Keratinocyte (primary cell): ENCODE results near the gene BBS2. TPM values are rescaled to one million over a fixed set of nuclear protein-coding genes. Genes with fewer than 3 reads are reported as not detected.
A peak's percentile ranks its signal among the peaks of the same experiment; 100 is the strongest.

Source experiments
- DNase-seq: peaks from one replicate; pipeline ENCODE4 v3.0.0-alpha.2; 2011; ENCODE audit warnings: low read depth, missing footprints, low spot score
- FAIRE-seq: peaks from 2 replicates; lab custom pipeline; 2011; peaks lifted over from hg19 to GRCh38; lab: Jason Lieb, UNC
- H2AFZ ChIP-seq: 2 replicates; pipeline ENCODE4 v1.6.0; 2012; ENCODE audit warnings: low read length, control low read depth, inconsistent platforms; ENCODE audit not compliant: control insufficient read depth
- H3K27ac ChIP-seq: 2 replicates; pipeline ENCODE4 v1.5.1; 2011; ENCODE audit warnings: low read length; ENCODE audit not compliant: control insufficient read depth, insufficient read depth
- H3K27me3 ChIP-seq: 3 replicates; pipeline ENCODE4 v1.6.0; 2011; ENCODE audit warnings: low read length; ENCODE audit not compliant: control insufficient read depth, insufficient read depth; ENCODE audit errors: extremely low read depth
- H3K36me3 ChIP-seq, 2 experiments: 2 replicates in 1 of 2; 3 replicates in 1 of 2; pipeline ENCODE4 v1.5.1; 2011; ENCODE audit warnings: low read length in 2 of 2, mild to moderate bottlenecking in 1 of 2; ENCODE audit not compliant: control insufficient read depth in 2 of 2, insufficient read depth in 2 of 2; ENCODE audit errors: extremely low read depth in 1 of 2
- H3K4me1 ChIP-seq: 3 replicates; pipeline ENCODE4 v1.5.1; 2011; ENCODE audit warnings: low read length; ENCODE audit not compliant: control insufficient read depth, insufficient read depth; ENCODE audit errors: extremely low read depth
- H3K4me2 ChIP-seq: 3 replicates; pipeline ENCODE4 v1.6.0; 2011; ENCODE audit warnings: low read depth, low read length; ENCODE audit not compliant: control insufficient read depth, insufficient read depth; ENCODE audit errors: extremely low read depth
- H3K4me3 ChIP-seq, 3 experiments: fragments of 200-600 bp in 1 of 3; sonication (generic) in 1 of 3; 2 replicates in 2 of 3; 3 replicates in 1 of 3; pipeline ENCODE4 v1.5.1; 2011 to 2016; ENCODE audit warnings: low read length in 3 of 3, mild to moderate bottlenecking in 3 of 3, control low read depth in 2 of 3, inconsistent platforms in 1 of 3, low read depth in 1 of 3, mixed read lengths in 1 of 3, mixed run types in 1 of 3, moderate library complexity in 1 of 3; ENCODE audit not compliant: control insufficient read depth in 2 of 3, insufficient read depth in 2 of 3; ENCODE audit errors: extremely low read depth in 1 of 3
- H3K79me2 ChIP-seq: 2 replicates; pipeline ENCODE4 v1.6.0; 2012; ENCODE audit warnings: low read length; ENCODE audit not compliant: control insufficient read depth, insufficient read depth
- H3K9ac ChIP-seq: 3 replicates; pipeline ENCODE4 v1.6.0; 2011; ENCODE audit warnings: low read length; ENCODE audit not compliant: control insufficient read depth, insufficient read depth; ENCODE audit errors: extremely low read depth
- H3K9me1 ChIP-seq: 3 replicates; pipeline ENCODE4 v1.6.0; 2011; ENCODE audit warnings: low read length; ENCODE audit not compliant: control insufficient read depth, insufficient read depth; ENCODE audit errors: extremely low read depth
- H3K9me3 ChIP-seq: 2 replicates; pipeline ENCODE4 v1.5.1; 2012; ENCODE audit warnings: low read depth, low read length; ENCODE audit not compliant: control insufficient read depth
- H4K20me1 ChIP-seq: 3 replicates; pipeline ENCODE4 v1.6.0; 2011; ENCODE audit warnings: low read length; ENCODE audit not compliant: control insufficient read depth, insufficient read depth; ENCODE audit errors: extremely low read depth
- CTCF ChIP-seq, 3 experiments: IDR thresholded peaks in 1 of 3; conservative IDR thresholded peaks in 1 of 3; optimal IDR thresholded peaks in 1 of 3; 2 replicates in 2 of 3; 3 replicates in 1 of 3; pipeline versions ENCODE3 to v1.5.1; 2011; ENCODE audit warnings: low read length in 3 of 3, mild to moderate bottlenecking in 3 of 3, moderate library complexity in 2 of 3, control low read depth in 1 of 3, inconsistent platforms in 1 of 3; ENCODE audit not compliant: insufficient read depth in 2 of 3; ENCODE audit errors: extremely low read depth in 1 of 3
- EZH2 ChIP-seq: IDR thresholded peaks from one replicate; pipeline ENCODE4 v1.6.1; 2012; ENCODE audit warnings: inconsistent platforms, mild to moderate bottlenecking, low read length, moderate library complexity
- dilution Hi-C: fragments of 300-500 bp; cut with MboI; formaldehyde crosslinking; loops from one replicate; pipeline ENCODE4 v1.7.0; 2020; ENCODE audit warnings: low sequenced_read_pairs; ENCODE audit not compliant: extremely low pct_ligation_motif_present
- polyA plus RNA-seq, 5 experiments: library from polyadenylated mRNA; depleted of rRNA in 3 of 5; stranded (reverse) in 3 of 5; stranded (forward) in 1 of 5; unstranded in 1 of 5; fragments of >200 nt; gene quantifications; 1 replicate in 1 of 5; 2 replicates in 3 of 5; 3 replicates in 1 of 5; pipeline versions ENCODE4 v1.2.1 to v1.2.3, GENCODE V29; 2011 to 2012; ENCODE audit warnings: missing spikeins in 2 of 5, low read depth in 1 of 5, low replicate concordance in 1 of 5

Gene BBS2
- polyA plus RNA-seq, 1 donor (not counting 4 experiments of a cell fraction or from before 2014, with no cell fraction given), result 76.1 TPM

- FAIRE-seq, result peak; percentile 95
- no peak for DNase-seq
- TF ChIP-seq CTCF (optimal IDR thresholded peaks at IDR 0.05 in 1 of 3, IDR thresholded peaks at IDR 0.05 in 1 of 3, conservative IDR thresholded peaks at IDR 0.05 in 1 of 3; ENCODE audit: extremely low read depth in 1 of 3, insufficient read depth in 2 of 3, low read length in 3 of 3) (peak; percentile 7 to 51 (median 40)), EZH2 (no peak)
- no peak overlapping the region for H3K27ac ChIP-seq
- dilution Hi-C loops, result no loop called here
- no peaks in the 10 kb centered on the region for H3K9me3 ChIP-seq
- no peaks in the 10 kb centered on the region for H3K27me3 ChIP-seq
- peaks cover 19% of the 10 kb centered on the region for H3K4me1 ChIP-seq
- H2AFZ ChIP-seq, result peak overlapping the region; percentile 27
- peak overlapping the region; percentile 11 for H3K4me2 ChIP-seq
- no peaks in the 10 kb centered on the region for H3K36me3 ChIP-seq
- no peaks in the 10 kb centered on the region for H3K79me2 ChIP-seq
- no peak overlapping the region for H3K9ac ChIP-seq
- no peaks in the 10 kb centered on the region for H3K9me1 ChIP-seq
- no peaks in the 10 kb centered on the region for H4K20me1 ChIP-seq
- H3K4me3 ChIP-seq, result no peak overlapping the region
These were observed 12.9 kb upstream of the BBS2 start for GRCh38 chr16:56532714-56533113.

- H2AFZ ChIP-seq, result peak overlapping the region; percentile 32
These were observed 11.0 kb upstream of the BBS2 start for GRCh38 chr16:56530872-56531271.

More at GRCh38 chr16:56530872-56531271, 11.0 kb upstream of the BBS2 start:
- no peak overlapping the region for H3K4me3 ChIP-seq
- H3K27ac ChIP-seq, result no peak overlapping the region
- no peaks in the 10 kb centered on the region for H3K9me3 ChIP-seq
- no peaks in the 10 kb centered on the region for H3K79me2 ChIP-seq
- H3K36me3 ChIP-seq, result no peaks in the 10 kb centered on the region
- TF ChIP-seq EZH2, result no peak
- no peak for TF ChIP-seq CTCF (optimal IDR thresholded peaks at IDR 0.05 in 1 of 3, IDR thresholded peaks at IDR 0.05 in 1 of 3, conservative IDR thresholded peaks at IDR 0.05 in 1 of 3; ENCODE audit: extremely low read depth in 1 of 3, insufficient read depth in 2 of 3, low read length in 3 of 3)
- DNase-seq (no peak), FAIRE-seq (no peak)
- peaks cover 19% of the 10 kb centered on the region for H3K4me1 ChIP-seq
- H3K9ac ChIP-seq, result no peak overlapping the region
- no peaks in the 10 kb centered on the region for H4K20me1 ChIP-seq
- dilution Hi-C loops, result no loop called here
- peak overlapping the region; percentile 8 for H3K4me2 ChIP-seq
- H3K9me1 ChIP-seq, result no peaks in the 10 kb centered on the region
- no peaks in the 10 kb centered on the region for H3K27me3 ChIP-seq
